HG02938 (cell line): Measurements from ENCODE around the gene PYDC1.
"Not testable (repeated sequence)": the region's sequence is repeated elsewhere in the genome, so short reads cannot be mapped to it uniquely, and the experiment has no call there.

Experiments
- ATAC-seq: cut with Tn5 transposase; IDR thresholded peaks from one replicate; pipeline ENCODE4 v1.9.1; 2021; ENCODE audit warnings: mild to moderate bottlenecking, moderate library complexity; ENCODE audit not compliant: unreplicated experiment

Gene PYDC1

GRCh38 chr16:31216422-31217135 lies at the start of gene PYDC1:
Gene PYDC1 (minus strand): TSS chr16:31217135. CDS start chr16:31217028, 107 bp downstream.
- ATAC-seq = no peak

DNA sequence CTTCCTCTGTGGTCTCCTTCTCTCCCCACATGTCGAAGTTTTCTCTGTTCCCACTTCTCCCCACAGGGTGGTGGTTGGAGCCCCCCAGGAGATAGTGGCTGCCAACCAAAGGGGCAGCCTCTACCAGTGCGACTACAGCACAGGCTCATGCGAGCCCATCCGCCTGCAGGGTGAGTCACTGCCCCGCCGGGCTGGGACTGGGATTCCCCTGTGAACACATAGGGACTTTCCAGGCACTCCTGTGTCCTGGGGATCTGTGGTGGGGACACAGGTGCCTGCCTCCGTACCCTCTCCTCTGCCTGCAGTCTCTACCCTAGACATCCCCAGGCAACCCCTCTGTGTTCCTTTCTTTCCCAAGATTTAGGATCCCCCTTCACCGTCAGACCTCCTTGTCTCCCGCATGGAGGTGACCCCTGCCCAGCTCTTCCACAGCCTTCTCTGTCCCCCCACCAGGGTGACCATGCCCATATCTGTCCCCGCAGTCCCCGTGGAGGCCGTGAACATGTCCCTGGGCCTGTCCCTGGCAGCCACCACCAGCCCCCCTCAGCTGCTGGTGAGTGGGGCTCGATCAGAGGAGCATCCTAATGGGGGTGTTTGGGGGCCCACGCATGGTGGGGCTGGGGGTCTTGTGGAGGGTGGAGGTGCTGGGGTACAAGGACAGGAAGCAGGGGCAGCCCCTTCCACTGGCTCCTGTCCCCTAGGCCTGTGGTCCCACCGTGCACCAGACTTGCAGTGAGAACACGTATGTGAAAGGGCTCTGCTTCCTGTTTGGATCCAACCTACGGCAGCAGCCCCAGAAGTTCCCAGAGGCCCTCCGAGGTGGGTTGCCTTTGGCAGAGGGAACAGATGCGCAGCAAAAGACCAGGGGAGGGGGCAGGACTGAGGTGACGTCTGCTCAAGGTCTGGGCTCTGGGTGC lies 48.7 kb upstream of the PYDC1 start:
- ATAC-seq = peak; percentile 82

- ATAC-seq = no peak
These were observed 45.1 kb upstream of the PYDC1 start for GRCh38 chr16:31262084-31262483.

DNA sequence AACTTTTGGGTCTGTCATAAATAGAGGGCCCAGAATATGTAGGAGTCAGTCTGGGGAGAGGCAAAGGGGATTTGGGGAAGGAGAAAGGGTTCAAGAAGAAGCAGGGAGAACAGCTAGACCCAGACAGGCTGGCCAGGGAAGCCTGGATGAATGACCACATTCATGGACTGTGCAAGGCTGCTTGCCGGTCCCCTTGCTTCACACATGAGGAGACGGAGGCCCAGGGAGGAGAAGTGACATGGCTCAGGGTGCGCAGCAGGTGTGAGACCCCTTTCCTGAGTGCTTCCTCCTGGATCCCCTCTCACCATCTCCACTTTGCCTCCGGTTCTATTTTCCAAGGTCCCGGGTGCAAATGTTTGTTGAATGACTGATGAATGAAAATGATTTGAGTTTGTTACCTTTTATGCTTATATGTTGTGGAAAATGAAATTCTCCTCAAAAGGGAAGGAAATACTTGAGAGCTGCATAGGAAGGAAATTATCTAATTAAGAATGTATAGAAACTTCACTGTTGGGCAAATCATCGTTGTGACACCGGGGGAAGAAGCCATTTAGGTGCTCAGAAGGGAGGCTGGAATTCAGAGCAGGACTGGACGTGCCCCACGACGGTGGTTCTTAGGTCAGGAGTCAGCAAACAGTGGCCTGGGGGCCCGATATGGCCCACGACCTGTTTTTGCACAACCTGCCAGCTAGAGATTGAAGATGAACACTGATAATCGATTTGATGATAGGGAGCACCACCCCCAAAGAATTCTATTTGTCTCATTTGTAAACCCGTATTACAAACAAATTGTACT lies 43.4 kb upstream of the PYDC1 start:
- ATAC-seq = no peak

- ATAC-seq = no peak
These were observed 41.4 kb upstream of the PYDC1 start for GRCh38 chr16:31258366-31258765.

DNA sequence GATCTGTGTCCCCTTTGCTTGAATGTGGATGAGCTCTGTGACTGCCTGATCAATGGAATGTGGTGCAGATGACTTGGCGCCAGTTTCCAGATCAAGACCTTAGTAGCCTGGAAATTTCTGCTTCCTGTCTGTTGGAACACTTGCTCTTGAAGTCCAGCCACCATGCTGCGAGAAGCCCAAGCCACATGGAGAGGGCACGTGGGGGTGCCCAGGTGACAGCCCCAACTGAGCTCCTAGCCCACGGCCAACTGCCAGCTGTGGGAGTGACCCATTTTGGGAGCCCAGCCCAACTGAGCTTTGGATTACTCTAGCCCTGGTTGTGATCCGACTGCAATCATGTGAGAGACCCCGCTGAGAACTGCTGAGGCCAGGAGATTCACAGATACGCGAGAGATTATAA lies 39.5 kb upstream of the PYDC1 start:
- ATAC-seq = no peak

- no peak for ATAC-seq
These were observed 36.7 kb upstream of the PYDC1 start for GRCh38 chr16:31253642-31254045.

DNA sequence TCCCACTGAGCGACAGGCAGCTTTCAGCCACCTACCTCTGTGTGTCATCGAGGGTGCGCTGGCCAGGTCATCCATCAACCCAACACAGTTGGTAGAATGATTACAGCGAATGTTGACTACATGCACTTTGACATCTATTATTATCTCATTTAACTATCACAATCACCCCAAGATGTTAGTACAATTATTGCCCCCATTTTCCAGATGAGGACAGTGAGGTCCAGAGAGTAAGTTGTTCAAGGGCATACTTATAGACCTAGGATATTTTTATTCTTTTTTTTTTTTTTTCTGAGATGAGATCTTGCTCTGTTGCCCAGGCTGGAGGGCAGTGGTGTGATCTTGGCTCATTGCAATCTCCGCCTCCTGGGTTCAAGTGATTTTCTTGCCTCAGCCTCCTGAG lies 34.5 kb upstream of the PYDC1 start:
- ATAC-seq = no peak

- no peak for ATAC-seq
These were observed 33.9 kb upstream of the PYDC1 start for GRCh38 chr16:31250782-31251384.

- no peak for ATAC-seq
These were observed 31.4 kb upstream of the PYDC1 start for GRCh38 chr16:31248344-31248743.

- no peak for ATAC-seq
These were observed 29.4 kb upstream of the PYDC1 start for GRCh38 chr16:31246296-31246695.

- ATAC-seq = not testable (repeated sequence)
These were observed 28.7 kb upstream of the PYDC1 start for GRCh38 chr16:31245598-31245997.

DNA sequence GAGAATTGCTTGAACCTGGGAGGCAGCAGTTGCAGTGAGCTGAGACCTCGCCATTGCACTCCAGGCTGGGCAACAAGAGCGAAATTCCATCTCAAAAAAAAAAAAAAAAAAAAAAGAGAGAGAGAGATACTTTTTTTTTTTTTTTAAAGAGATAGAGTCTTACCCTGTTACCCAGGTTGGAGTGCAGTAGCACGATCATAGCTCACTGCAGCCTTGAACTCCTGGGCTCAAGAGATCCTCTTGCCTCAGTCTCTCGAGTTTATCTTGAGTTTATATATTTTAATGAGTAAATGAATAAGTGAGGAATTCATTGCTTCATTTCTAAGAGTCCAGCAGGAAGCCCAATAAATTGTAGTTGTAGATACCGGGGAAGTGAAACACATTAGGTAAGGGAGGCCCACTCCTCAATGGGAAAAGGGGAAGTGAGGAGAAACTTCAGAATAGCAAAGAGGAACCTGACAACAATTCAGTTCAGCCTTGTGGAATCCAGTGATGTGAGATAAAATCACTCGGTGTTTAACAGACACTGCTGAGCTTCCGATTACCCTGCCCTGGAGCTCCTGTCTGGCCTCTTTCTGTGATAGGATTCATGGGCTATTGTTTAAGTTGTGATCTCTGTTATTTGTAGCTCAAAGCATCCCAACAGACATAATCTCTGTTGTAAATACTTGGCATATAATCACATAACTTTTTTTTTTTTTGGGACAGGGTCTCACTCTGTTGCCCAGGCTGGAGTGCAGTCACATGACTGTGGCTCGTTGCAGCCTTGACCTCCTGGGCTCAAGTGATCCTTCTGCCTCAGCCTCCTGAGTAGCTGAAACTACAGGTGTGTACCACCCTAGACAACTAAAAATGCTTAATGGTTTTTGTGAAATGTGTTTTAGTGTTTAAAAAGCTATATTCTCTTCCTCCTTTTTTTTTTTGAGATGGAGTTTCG lies 27.1 kb upstream of the PYDC1 start:
- no peak for ATAC-seq

- no peak for ATAC-seq
These were observed 25.3 kb upstream of the PYDC1 start for GRCh38 chr16:31242206-31242605.

GRCh38 chr16:31238041-31238440 lies 21.1 kb upstream of the PYDC1 start:
- ATAC-seq = no peak

DNA sequence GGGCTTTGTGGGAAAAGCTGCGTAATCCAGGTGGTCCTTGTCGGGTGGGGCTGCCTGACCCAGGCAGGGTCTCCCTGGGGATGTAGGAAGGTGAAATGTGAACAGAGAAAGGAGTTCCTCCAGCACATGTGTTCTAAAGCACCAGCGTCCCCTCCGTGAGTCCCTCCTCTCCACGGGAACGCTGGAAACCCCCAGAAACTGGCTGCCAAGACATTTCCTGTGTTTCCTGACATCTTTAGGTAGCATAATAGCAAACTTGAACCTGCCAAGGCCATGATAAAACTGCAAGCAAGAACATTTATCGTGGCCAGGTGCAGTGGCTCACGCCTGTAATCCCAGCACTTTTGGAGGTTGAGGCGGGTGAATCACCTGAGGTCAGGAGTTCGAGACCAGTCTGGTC lies 12.6 kb upstream of the PYDC1 start:
- ATAC-seq = no peak

GRCh38 chr16:31228206-31228605 lies 11.3 kb upstream of the PYDC1 start:
- ATAC-seq = no peak

DNA sequence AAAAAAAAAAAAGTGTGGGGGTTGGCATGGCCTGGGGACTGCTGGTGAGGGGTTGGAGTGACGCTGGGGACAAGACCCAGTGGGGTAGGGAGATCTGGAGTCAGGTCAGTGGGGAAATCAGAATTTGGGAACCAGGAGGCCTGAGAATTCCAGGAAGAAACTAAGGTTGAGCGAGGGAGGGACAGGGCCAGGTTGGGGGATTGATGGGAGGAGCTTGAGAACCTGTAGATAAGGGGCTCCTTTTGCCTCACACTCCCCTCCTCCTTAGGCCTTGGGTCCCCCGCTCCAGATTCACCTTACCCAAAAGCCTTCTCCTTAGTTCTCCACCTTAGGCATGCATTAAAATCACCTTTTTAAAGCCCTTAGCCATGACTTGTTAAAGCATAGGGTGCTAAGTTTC lies 8.3 kb upstream of the PYDC1 start:
- ATAC-seq = no peak

DNA sequence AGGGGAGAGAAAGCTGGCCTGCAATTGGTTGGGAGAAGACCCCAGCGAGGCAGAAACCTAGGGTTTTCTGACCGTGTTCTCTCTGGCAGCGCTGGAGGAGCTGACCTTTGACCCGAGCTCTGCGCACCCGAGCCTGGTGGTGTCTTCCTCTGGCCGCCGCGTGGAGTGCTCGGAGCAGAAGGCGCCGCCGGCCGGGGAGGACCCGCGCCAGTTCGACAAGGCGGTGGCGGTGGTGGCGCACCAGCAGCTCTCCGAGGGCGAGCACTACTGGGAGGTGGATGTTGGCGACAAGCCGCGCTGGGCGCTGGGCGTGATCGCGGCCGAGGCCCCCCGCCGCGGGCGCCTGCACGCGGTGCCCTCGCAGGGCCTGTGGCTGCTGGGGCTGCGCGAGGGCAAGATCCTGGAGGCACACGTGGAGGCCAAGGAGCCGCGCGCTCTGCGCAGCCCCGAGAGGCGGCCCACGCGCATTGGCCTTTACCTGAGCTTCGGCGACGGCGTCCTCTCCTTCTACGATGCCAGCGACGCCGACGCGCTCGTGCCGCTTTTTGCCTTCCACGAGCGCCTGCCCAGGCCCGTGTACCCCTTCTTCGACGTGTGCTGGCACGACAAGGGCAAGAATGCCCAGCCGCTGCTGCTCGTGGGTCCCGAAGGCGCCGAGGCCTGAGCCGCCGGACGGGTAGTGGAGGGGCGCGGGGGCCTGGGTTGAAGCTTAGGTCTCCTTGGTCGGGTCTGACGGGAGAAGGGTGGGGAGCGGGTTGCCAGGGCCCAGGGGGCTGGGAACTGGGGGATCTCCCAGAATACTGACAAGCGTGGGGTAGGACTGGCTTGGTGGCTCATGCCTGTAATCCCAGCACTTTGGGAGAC lies 7.4 kb upstream of the PYDC1 start:
- no peak for ATAC-seq
